HEK293 (cell line): ENCODE results near the gene FLRT1.

Experiments used
- BCL11A ChIP-seq: fragments of 450-650 bp; formaldehyde crosslinking; IDR thresholded peaks from 2 replicates; pipeline ENCODE4 v1.5.1; 2016; ENCODE audit warnings: low read depth, missing biosample characterization, missing genetic modification characterization
- FEZF1 ChIP-seq: fragments of 450-650 bp; formaldehyde crosslinking; IDR thresholded peaks from 2 replicates; pipeline ENCODE4 v1.5.1; 2016; ENCODE audit warnings: missing biosample characterization, missing genetic modification characterization
- ZBTB7A ChIP-seq: fragments of 450-650 bp; formaldehyde crosslinking; IDR thresholded peaks from 2 replicates; pipeline ENCODE4 v1.5.1; 2016; ENCODE audit warnings: low read depth, missing biosample characterization, missing genetic modification characterization
- ZNF514 ChIP-seq: fragments of 450-650 bp; formaldehyde crosslinking; IDR thresholded peaks from 2 replicates; pipeline ENCODE4 v1.5.1; 2016; ENCODE audit warnings: missing biosample characterization, missing genetic modification characterization
- ZNF596 ChIP-seq: fragments of 450-650 bp; IDR thresholded peaks from 2 replicates; pipeline ENCODE4 v1.5.0; 2018; ENCODE audit warnings: missing biosample characterization, mild to moderate bottlenecking, missing genetic modification characterization, moderate library complexity
- TF ChIP-seq, protein P1 (sequence below): fragments of 450-650 bp; formaldehyde crosslinking; IDR thresholded peaks from 2 replicates; pipeline ENCODE4 v1.5.1; 2016; ENCODE audit warnings: missing biosample characterization, missing genetic modification characterization
- TF ChIP-seq, protein P2 (sequence below): fragments of 450-650 bp; formaldehyde crosslinking; IDR thresholded peaks from 2 replicates; pipeline ENCODE4 v1.5.1; 2016; ENCODE audit warnings: missing biosample characterization, missing genetic modification characterization
- TF ChIP-seq, protein P3 (sequence below): fragments of 450-650 bp; formaldehyde crosslinking; IDR thresholded peaks from 2 replicates; pipeline ENCODE4 v1.5.1; 2016; ENCODE audit warnings: missing biosample characterization, missing genetic modification characterization

DNA sequence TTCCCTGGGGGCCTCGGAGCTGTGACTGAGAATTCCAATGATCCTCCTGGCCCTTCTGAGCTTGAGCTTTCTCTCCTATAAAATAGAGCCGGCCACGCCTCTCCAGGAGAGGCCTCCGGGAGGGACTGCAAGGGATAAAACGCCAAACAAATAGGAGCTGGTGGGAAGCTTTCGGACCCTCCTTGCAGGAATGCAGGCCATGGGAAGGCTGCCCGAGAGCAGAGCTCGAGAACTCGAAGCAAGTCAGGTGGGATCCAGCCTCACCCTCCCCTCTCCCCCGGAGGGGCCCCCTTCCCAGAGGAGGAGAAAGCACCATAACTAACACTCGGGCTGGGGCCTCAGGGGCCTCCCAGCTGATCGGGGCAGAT is 34.6 kb downstream of the FLRT1 start:
- TF ChIP-seq BCL11A (no peak), FEZF1 (tag by site-specific recombination) (no peak), ZNF514 (tag by site-specific recombination) (no peak), ZBTB7A (tag by site-specific recombination) (no peak), ZNF596 (tag by site-specific recombination) (no peak)
- TF ChIP-seq, protein P1, sequence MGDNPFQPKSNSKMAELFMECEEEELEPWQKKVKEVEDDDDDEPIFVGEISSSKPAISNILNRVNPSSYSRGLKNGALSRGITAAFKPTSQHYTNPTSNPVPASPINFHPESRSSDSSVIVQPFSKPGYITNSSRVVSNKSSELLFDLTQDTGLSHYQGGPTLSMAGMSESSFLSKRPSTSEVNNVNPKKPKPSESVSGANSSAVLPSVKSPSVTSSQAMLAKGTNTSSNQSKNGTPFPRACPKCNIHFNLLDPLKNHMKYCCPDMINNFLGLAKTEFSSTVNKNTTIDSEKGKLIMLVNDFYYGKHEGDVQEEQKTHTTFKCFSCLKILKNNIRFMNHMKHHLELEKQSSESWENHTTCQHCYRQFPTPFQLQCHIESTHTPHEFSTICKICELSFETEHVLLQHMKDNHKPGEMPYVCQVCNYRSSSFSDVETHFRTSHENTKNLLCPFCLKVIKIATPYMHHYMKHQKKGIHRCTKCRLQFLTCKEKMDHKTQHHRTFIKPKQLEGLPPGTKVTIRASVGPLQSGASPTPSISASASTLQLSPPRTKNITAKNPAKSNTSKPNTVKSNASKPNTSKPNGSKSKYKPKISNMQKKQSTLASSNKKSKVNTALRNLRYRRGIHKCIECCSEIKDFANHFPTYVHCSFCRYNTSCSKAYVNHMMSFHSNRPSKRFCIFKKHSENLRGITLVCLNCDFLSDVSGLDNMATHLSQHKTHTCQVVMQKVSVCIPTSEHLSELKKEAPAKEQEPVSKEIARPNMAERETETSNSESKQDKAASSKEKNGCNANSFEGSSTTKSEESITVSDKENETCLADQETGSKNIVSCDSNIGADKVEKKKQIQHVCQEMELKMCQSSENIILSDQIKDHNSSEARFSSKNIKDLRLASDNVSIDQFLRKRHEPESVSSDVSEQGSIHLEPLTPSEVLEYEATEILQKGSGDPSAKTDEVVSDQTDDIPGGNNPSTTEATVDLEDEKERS: no peak
- TF ChIP-seq, protein P2, sequence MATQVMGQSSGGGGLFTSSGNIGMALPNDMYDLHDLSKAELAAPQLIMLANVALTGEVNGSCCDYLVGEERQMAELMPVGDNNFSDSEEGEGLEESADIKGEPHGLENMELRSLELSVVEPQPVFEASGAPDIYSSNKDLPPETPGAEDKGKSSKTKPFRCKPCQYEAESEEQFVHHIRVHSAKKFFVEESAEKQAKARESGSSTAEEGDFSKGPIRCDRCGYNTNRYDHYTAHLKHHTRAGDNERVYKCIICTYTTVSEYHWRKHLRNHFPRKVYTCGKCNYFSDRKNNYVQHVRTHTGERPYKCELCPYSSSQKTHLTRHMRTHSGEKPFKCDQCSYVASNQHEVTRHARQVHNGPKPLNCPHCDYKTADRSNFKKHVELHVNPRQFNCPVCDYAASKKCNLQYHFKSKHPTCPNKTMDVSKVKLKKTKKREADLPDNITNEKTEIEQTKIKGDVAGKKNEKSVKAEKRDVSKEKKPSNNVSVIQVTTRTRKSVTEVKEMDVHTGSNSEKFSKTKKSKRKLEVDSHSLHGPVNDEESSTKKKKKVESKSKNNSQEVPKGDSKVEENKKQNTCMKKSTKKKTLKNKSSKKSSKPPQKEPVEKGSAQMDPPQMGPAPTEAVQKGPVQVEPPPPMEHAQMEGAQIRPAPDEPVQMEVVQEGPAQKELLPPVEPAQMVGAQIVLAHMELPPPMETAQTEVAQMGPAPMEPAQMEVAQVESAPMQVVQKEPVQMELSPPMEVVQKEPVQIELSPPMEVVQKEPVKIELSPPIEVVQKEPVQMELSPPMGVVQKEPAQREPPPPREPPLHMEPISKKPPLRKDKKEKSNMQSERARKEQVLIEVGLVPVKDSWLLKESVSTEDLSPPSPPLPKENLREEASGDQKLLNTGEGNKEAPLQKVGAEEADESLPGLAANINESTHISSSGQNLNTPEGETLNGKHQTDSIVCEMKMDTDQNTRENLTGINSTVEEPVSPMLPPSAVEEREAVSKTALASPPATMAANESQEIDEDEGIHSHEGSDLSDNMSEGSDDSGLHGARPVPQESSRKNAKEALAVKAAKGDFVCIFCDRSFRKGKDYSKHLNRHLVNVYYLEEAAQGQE (tag by site-specific recombination): no peak
- TF ChIP-seq, protein P3, sequence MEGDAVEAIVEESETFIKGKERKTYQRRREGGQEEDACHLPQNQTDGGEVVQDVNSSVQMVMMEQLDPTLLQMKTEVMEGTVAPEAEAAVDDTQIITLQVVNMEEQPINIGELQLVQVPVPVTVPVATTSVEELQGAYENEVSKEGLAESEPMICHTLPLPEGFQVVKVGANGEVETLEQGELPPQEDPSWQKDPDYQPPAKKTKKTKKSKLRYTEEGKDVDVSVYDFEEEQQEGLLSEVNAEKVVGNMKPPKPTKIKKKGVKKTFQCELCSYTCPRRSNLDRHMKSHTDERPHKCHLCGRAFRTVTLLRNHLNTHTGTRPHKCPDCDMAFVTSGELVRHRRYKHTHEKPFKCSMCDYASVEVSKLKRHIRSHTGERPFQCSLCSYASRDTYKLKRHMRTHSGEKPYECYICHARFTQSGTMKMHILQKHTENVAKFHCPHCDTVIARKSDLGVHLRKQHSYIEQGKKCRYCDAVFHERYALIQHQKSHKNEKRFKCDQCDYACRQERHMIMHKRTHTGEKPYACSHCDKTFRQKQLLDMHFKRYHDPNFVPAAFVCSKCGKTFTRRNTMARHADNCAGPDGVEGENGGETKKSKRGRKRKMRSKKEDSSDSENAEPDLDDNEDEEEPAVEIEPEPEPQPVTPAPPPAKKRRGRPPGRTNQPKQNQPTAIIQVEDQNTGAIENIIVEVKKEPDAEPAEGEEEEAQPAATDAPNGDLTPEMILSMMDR (tag by site-specific recombination): no peak
